Nucleus accumbens (tissue), 56 donors: Measurements from ENCODE around the gene POLA2.
"Not testable (repeated sequence)": the region's sequence is repeated elsewhere in the genome, so short reads cannot be mapped to it uniquely, and the experiment has no call there.

Source experiments
- DNase-seq, 56 donors: peaks; one replicate each; lab custom pipeline; 2025; lab: John Stamatoyannopoulos, UW

POLA2 gene

DNA sequence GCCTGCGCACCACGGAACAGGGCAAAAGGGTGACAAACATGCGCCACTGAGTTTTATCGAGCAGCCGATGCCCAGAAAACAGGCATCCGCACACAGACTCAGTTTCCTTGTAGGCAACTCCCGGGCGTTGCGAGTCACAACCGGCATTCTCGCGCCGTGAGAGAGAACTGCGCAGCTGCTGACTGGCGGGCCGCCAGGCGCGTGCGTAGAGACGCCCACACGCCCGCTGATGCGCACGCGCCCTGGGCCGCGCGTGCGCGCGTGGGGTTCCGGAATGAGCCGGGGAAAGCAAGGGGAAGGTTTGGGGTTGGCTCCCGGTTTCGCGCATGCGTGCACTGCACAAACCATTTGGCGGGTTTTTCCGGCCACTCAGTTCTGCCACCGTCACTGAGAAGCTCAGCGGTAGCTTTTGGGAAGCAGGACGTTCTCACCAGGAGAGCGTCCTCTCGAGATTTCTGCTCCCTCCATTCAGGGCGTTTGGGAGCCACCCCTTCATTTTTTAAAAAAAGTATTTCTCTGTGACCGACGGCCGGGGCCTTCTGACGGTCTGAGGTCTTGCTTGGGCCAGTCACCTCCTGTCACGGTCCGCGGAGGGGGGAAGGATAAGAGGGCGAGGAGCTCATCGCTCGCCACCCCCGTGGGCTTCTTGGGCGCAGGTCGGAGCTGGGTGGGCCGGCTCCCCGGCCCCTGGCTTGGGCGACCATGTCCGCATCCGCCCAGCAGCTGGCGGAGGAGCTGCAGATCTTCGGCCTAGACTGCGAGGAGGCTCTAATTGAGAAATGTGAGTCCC, at the start of gene POLA2:
TSS of gene POLA2 (plus strand) at position 372 of the 790 bp plus-strand sequence. CDS start at position 703, 331 bp downstream.
- DNase-seq = peak; percentile 21 to 95 (median 87)

DNA sequence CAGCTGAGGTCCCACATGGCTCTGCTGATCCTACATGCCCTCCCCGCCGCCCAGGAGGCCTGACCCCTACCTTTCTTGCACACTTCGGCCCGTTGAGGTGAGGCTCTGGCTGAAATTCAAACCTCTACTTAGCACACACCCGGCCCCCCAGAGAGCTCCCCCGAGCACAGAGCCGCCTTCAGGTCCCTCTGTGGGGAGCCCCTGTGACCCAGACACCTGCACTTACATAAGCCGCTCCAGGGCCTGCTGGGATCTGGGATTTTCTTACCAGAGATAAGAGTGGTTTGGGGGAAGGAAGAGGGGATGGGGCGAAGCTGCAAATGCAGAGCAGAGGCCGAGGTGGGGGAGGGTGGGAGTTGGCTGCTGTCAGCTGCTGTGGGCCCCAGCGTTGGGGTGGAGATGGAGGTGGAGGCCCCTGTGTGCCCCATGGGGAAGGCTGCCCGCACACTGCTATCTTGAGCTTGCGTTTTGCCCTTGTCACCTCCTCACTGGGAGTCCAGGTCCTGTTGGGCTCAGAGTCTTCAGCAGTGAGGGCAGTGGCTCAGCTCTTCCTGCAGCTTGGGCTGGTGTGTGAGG, 49.4 kb upstream of the POLA2 start:
- no peak for DNase-seq

DNA sequence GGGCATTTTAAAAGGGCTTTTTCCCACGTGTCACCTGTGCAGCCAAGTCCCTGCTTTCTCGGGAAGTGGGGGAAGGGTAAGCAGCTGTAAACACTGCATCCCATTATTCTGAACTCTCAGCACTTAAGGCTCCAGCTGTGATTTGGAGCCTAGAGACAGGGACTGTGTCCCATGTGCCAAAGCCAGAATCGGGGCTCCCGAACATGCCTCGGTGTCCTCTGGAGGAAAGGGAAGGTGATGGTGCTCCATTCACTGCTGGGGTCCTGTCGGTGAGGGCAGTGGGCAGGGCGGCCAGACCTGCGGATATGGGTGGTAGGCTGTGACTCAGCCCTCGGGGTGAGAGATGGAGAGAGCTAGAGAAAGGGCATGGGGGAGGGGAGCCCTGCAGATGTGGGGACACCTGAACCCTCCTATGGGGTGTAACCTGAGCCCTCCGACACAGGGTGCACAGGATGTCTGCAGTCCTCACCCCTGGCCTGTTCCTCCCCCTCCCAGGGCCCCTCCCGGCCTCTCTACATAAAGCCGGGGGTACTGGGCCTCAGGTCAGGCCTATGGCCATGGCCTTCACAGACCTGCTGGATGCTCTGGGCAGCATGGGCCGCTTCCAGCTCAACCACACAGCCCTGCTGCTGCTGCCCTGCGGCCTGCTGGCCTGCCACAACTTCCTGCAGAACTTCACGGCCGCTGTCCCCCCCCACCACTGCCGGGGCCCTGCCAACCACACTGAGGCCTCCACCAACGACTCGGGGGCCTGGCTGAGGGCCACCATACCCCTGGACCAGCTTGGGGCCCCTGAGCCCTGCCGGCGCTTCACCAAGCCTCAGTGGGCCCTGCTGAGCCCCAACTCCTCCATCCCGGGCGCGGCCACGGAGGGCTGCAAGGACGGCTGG, 48.2 kb upstream of the POLA2 start:
- DNase-seq = peak in 1 of 56 donors; percentile 11

DNA sequence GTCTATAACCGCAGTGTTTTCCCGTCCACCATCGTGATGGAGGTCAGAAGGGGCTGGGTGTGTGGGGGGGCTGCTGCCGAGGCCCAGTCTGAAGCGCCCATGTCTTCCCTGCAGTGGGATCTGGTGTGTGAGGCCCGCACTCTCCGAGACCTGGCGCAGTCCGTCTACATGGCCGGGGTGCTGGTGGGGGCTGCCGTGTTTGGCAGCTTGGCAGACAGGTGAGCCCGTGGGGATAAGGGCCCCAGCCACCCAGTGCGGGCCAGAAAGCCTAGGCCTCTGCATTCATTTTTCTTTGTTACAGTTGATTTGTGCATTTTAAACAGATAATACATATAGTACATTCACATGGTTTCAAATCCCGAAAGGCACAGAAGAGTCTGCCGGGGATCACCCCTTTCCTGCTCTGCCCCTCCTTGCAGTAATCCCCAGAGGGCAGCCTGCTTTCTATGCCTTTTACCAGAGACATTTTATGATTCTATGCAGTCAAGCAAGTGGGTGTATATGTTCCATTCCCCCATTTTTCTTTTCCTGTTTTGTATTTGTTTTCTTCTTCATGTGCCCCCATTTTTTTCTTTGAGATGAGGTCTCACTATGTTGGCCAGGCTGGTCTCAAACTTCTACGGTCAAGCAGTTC, 47.4 kb upstream of the POLA2 start:
- DNase-seq = no peak

DNA sequence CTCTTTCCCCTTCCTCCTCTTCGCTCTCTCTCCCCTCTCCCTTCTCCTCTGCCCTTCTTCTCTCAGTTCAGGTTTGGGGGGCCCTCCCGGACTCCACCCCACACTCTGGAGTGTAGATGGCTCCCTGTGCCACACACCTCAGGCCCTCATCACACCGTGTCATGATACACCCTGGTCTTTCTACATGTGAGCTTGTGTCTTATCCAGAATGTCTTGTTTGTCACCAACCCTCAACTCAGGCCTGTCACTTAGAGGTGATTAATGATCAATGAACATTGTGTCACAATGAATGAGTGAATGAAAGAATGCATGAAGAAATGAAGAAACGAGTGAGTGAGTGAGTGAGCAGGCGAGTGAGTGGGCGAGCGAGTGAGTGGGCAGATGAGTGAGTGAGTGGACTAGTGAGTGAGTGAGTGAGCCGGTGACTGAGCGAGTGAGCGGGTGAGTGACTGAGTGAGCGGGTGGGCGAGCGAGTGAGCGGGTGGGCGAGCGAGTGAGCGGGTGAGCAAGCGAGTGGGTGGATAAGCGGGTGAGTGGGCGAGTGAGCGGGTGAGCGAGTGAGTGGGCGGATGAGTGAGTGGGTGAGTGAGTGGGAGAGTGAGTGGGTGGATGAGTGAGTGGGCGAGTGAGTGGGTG, 46.2 kb upstream of the POLA2 start:
- peak in 3 of 56 donors; percentile 9 to 80 (median 50) for DNase-seq

GRCh38 chr11:65216830-65217229, 44.9 kb upstream of the POLA2 start:
- peak in 1 of 56 donors; percentile 51 for DNase-seq

DNA sequence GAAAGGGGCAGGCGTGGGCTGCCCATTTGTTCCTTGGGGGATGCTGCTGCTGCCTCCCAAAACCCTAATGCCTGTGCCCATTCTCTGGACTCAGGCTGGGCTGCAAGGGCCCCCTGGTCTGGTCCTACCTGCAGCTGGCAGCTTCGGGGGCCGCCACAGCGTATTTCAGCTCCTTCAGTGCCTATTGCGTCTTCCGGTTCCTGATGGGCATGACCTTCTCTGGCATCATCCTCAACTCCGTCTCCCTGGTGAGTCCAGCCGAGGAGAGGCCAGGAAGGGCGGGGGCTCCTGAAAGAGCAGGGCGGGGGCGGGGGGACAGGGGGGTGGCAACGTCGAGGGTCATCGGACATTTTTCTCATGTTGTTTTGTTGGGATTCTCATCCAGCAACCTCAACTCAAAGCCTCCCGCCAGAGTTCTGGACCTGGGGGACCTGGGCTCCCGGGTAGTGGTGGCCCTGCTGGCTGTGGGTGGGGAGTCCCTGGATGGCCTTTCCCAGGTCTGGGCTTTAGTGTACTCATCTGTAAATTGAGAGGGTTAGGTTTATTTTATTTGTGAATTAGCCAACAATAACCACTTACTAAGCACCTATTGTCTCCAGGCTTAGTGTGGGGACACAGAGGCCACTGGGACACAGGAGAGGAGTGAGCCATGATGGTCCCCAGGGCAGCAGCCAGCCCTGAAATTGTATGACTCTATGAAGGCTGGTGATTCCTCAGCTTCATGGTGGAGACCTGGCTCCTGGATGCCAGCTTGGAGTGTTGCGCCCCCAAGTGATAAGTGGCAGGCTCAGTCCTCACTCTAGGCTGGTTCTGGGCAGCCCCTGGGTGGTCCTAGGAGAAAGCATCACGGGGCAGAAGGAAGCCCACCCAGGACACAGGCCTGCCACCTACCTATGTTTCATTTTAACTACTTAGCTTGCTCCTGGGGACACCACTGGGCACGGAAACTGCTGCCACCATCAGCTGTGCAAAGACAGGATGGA, 44.0 kb upstream of the POLA2 start:
- DNase-seq = no peak

DNA sequence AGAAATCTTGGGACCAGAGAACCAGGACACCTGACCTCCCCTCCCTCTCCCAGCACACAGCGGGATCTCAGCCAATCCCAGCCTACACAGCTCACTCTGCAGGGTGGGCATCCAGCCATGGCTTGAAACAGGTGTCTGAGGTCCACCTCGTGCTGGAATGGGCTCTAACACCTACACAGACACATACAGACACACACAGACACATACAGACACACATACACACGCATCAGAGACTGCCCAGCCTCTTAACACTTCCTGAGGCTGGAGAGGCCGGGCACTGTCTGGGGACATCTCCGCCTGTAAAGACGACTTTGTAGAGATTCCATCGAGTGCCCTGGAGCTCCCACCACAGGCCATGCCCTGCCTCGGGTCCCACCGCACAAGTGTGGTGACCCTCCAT, 43.3 kb upstream of the POLA2 start:
- DNase-seq = no peak

DNA sequence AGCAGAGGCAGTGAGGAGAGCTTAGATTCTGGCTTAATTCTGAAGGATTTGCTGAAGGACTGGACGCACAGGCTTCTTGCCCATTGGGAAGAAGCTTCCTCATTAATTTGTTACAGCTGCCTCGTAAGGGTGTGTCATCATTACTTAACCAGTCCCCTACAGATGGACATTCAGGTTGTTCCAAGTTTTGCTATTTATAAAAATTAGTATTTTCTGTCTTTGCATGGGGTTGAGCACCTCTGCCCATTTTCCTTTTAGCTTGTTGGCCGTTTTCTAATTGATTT, 41.9 kb upstream of the POLA2 start:
- DNase-seq = no peak

- DNase-seq = no peak
Observed at GRCh38 chr11:65221026-65221425, 40.7 kb upstream of the POLA2 start.

GRCh38 chr11:65223011-65223410, 38.8 kb upstream of the POLA2 start:
- no peak for DNase-seq

DNA sequence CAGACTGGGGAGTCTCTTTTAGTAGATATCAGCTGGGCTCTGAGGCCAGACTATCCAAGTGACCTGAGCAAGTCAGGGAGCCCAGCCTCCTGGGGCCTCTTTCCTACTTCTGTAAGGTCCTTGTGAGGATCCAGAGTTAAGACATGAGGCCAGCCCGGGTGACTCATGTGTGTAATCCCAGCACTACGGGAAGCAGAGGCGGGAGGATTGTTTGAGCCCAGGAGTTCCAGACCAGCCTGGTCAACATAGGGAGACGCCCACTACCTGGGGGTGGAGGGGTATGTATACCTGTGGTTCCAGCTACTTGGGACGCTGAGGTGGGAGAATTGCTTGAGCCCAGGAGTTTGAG, 36.9 kb upstream of the POLA2 start:
- no peak for DNase-seq

- DNase-seq = peak in 17 of 56 donors; percentile 1 to 50 (median 18)
Observed at GRCh38 chr11:65225279-65226102, 36.3 kb upstream of the POLA2 start.

GRCh38 chr11:65226103-65226442, 35.7 kb upstream of the POLA2 start:
- DNase-seq = no peak

DNA sequence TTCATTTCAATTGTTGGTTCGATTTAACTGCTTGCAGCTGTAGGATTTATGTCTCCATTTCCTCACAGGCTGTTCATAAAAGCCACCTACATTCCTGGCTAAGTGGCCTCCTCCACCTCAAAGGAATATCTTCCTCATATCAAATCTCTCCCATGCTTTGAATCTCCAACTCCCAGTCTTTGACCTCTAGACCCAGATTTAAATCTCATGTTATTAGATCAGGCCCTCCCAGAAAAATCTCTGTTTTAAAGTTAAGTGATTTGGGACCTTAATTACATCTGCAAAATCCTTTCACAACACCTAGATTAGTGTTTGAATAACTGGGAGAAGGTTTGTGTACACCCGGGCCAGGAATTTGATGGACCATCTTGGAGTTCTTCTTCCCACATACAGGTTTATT, 33.9 kb upstream of the POLA2 start:
- DNase-seq = no peak

- no peak for DNase-seq
Observed at GRCh38 chr11:65236194-65237059, 25.3 kb upstream of the POLA2 start.

GRCh38 chr11:65238302-65238701, 23.5 kb upstream of the POLA2 start:
- not testable (repeated sequence) for DNase-seq

DNA sequence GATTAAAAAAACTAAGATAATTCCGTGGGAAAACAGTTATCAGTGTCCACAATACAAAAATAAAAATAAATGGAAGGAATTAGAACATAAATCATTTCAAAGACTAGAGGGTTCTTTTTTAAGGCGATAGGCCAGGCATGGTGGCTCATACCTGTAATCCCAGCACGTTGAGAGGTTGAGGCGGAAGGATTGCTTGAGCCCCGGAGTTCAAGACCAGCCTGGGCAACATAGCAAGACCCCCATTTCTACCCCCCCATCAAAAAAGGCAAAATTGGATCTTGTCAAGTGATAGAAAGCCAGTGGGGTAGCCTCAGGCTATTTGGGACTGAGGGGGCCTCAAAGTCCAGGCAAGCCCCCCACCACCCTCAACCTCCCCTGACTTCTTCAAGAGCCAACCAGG, 20.6 kb upstream of the POLA2 start:
- DNase-seq = no peak
